Smooth muscle cell (in vitro differentiated cells): ENCODE measurements around the gene NEU1. TPM values are rescaled to one million over a fixed set of nuclear protein-coding genes. Genes with fewer than 3 reads are reported as not detected.
"Not testable (repeated sequence)": the region's sequence is repeated elsewhere in the genome, so short reads cannot be mapped to it uniquely, and the experiment has no call there.

Experiments
- DNase-seq: peaks from one replicate; lab custom pipeline; 2025; ENCODE audit not compliant: unreplicated experiment; lab: John Stamatoyannopoulos, UW
- H2AFZ ChIP-seq: fragments of 200-600 bp; sonication (generic); 2 replicates; pipeline ENCODE4 v1.6.0; 2016; ENCODE audit warnings: antibody characterized with exemption, low read depth, mild to moderate bottlenecking
- H3F3A ChIP-seq: fragments of 200-600 bp; sonication (generic); 2 replicates; pipeline ENCODE4 v1.6.0; 2017; ENCODE audit warnings: antibody characterized with exemption, low read depth
- H3K27ac ChIP-seq: fragments of 200-600 bp; sonication (generic); 2 replicates; pipeline ENCODE4 v1.5.1; 2016; ENCODE audit warnings: low read depth, mild to moderate bottlenecking
- H3K27me3 ChIP-seq: fragments of 200-600 bp; sonication (generic); 2 replicates; pipeline ENCODE4 v1.6.1; 2016; ENCODE audit warnings: low read depth, mild to moderate bottlenecking
- H3K36me3 ChIP-seq: fragments of 200-600 bp; sonication (generic); 2 replicates; pipeline ENCODE4 v1.5.1; 2016; ENCODE audit warnings: low read depth
- H3K4me1 ChIP-seq: fragments of 200-600 bp; sonication (generic); 2 replicates; pipeline ENCODE4 v1.5.1; 2016; ENCODE audit warnings: low read depth
- H3K4me2 ChIP-seq: fragments of 200-600 bp; sonication (generic); 2 replicates; pipeline ENCODE4 v1.6.0; 2016; ENCODE audit warnings: mild to moderate bottlenecking
- H3K4me3 ChIP-seq: fragments of 200-600 bp; sonication (generic); 2 replicates; pipeline ENCODE4 v1.5.1; 2016; ENCODE audit warnings: mild to moderate bottlenecking
- H3K79me2 ChIP-seq: fragments of 200-600 bp; sonication (generic); 2 replicates; pipeline ENCODE4 v1.6.0; 2016; ENCODE audit warnings: low read depth, mild to moderate bottlenecking
- H3K9ac ChIP-seq: fragments of 200-600 bp; sonication (generic); 2 replicates; pipeline ENCODE4 v1.6.0; 2016; ENCODE audit warnings: low read depth
- H3K9me3 ChIP-seq: fragments of 200-600 bp; sonication (generic); replicated peaks from 2 replicates; pipeline ENCODE4 v1.5.1; 2016; ENCODE audit warnings: low read depth
- H4K20me1 ChIP-seq: fragments of 200-600 bp; sonication (generic); 2 replicates; pipeline ENCODE4 v1.6.0; 2016; ENCODE audit warnings: low read depth
- CTCF ChIP-seq: fragments of 200-600 bp; sonication (generic); IDR thresholded peaks from 2 replicates; pipeline ENCODE4 v1.5.1; 2017; ENCODE audit warnings: borderline replicate concordance, mild to moderate bottlenecking, antibody characterized with exemption; ENCODE audit not compliant: insufficient read depth, poor library complexity, severe bottlenecking
- WGBS: methylation state at CpG from one replicate; pipeline ENCODE4 v1.1.7; 2016; ENCODE audit warnings: low lambda C conversion rate; 5-methylcytosine and 5-hydroxymethylcytosine counted together
- polyA plus RNA-seq: library from polyadenylated mRNA; unstranded; fragments of >200 nt; fragmentation: Nextera tagmentation; extraction: Ambion mirVana; gene quantifications from 2 replicates; pipeline ENCODE4 v1.2.1, GENCODE V29; 2016
- small RNA-seq: library from RNA; depleted of rRNA; stranded (forward); fragments of <200 nt; gene quantifications from one replicate; pipeline ENCODE3, GENCODE V24; 2014
- total RNA-seq: library from RNA; depleted of rRNA; stranded (reverse); fragments of >200 nt; gene quantifications from 2 replicates; pipeline ENCODE4 v1.2.3, GENCODE V29; 2014

The NEU1 gene
- total and polyA plus RNA-seq, 2 experiments from 2014 or later: 47.5 to 52.7 TPM

- 3% methylated on average over 12 of the region's 13 CpGs for WGBS
- DNase-seq: peak; percentile 88
Observed at GRCh38 chr6:31814677-31815024, 48.0 kb downstream of the NEU1 start.

GRCh38 chr6:31813465-31813849 is 49.2 kb downstream of the NEU1 start:
- H3K27me3 ChIP-seq: no peaks in the 10 kb centered on the region
- peak overlapping the region; percentile 95 for H3K27ac ChIP-seq
- no peak for DNase-seq
- peaks cover 20% of the 10 kb centered on the region for H3K4me1 ChIP-seq
- peak overlapping the region; percentile 69 for H3K4me3 ChIP-seq
- H3K79me2 ChIP-seq: peaks cover 10% of the 10 kb centered on the region
- no peaks in the 10 kb centered on the region for H3K9me3 ChIP-seq
- peak overlapping the region; percentile 69 for H2AFZ ChIP-seq
- TF ChIP-seq CTCF: no peak
- peaks cover 4% of the 10 kb centered on the region for H4K20me1 ChIP-seq
- no peaks in the 10 kb centered on the region for H3K36me3 ChIP-seq
- WGBS: 94% methylated on average over 7 of the region's 7 CpGs
- H3K4me2 ChIP-seq: peak overlapping the region; percentile 92
- peak overlapping the region; percentile 7 for H3K9ac ChIP-seq
- peaks cover 16% of the 10 kb centered on the region for H3F3A ChIP-seq

More at GRCh38 chr6:31814677-31815024, 48.0 kb downstream of the NEU1 start:
- Histone ChIP-seq H3K4me3 (peak overlapping the region; percentile 69), H2AFZ (peak overlapping the region; percentile 44), H3K9ac (peak overlapping the region; percentile 88), H3K4me2 (peak overlapping the region; percentile 92), H3K27me3 (no peaks in the 10 kb centered on the region), H3K4me1 (peaks cover 20% of the 10 kb centered on the region), H3K79me2 (peaks cover 14% of the 10 kb centered on the region), H3F3A (peaks cover 16% of the 10 kb centered on the region), H4K20me1 (peaks cover 4% of the 10 kb centered on the region), H3K27ac (peak overlapping the region; percentile 95), H3K36me3 (no peaks in the 10 kb centered on the region), H3K9me3 (no peaks in the 10 kb centered on the region)
- no peak for TF ChIP-seq CTCF

- Histone ChIP-seq H3K9ac (no peak overlapping the region), H2AFZ (no peak overlapping the region), H3F3A (peaks cover 24% of the 10 kb centered on the region), H3K4me3 (no peak overlapping the region), H3K9me3 (no peaks in the 10 kb centered on the region), H3K27me3 (no peaks in the 10 kb centered on the region), H3K27ac (no peak overlapping the region), H3K4me1 (peaks cover 15% of the 10 kb centered on the region), H3K79me2 (no peaks in the 10 kb centered on the region), H4K20me1 (no peaks in the 10 kb centered on the region), H3K36me3 (no peaks in the 10 kb centered on the region), H3K4me2 (no peak overlapping the region)
- no peak for TF ChIP-seq CTCF
- no peak for DNase-seq
- 97% methylated on average over 12 of the region's 12 CpGs for WGBS
Observed at GRCh38 chr6:31811645-31812044, 51.0 kb downstream of the NEU1 start.

GRCh38 chr6:31808599-31808998 is 54.0 kb downstream of the NEU1 start:
- H3K9ac ChIP-seq, H3K4me2 ChIP-seq, H3K36me3 ChIP-seq, H3K27ac ChIP-seq, H2AFZ ChIP-seq, DNase-seq, H4K20me1 ChIP-seq, H3K9me3 ChIP-seq, H3K27me3 ChIP-seq, H3K4me3 ChIP-seq, H3K4me1 ChIP-seq: not testable (repeated sequence)
- H3F3A ChIP-seq: peaks cover 18% of the 10 kb centered on the region
- WGBS: 98% methylated on average over 10 of the region's 10 CpGs
- H3K79me2 ChIP-seq: peaks cover 23% of the 10 kb centered on the region

Small RNAs within 50 kb of the gene (small RNA-seq; reads per million reads assigned to genes)
- 600 reads per million, percentile 99 among the genes with 10 or more reads in this experiment for gene SNORD48
- gene SNORD52: not detected

Other genes starting within 250 kb of the NEU1 start
Only the 30 nearest of the 36 such genes appear.
- 12.5 and 17.2 TPM in 2 replicates for gene GPANK1, start 197.8 kb downstream of the NEU1 start, total RNA-seq
- 19.6 and 20.1 TPM in 2 replicates for gene GPANK1, start 197.8 kb downstream of the NEU1 start, polyA plus RNA-seq
- 228 and 313 TPM in 2 replicates for gene CSNK2B, start 196.7 kb downstream of the NEU1 start, total RNA-seq
- gene CSNK2B, start 196.7 kb downstream of the NEU1 start, polyA plus RNA-seq: 195 and 226 TPM in 2 replicates
- gene LY6G5B, start 192.8 kb downstream of the NEU1 start, total RNA-seq: 1.5 and 7.5 TPM in 2 replicates
- gene LY6G5B, start 192.8 kb downstream of the NEU1 start, polyA plus RNA-seq: 5.6 and 16.2 TPM in 2 replicates
- 0.18 and 0.67 TPM in 2 replicates for gene LY6G5C, start 181.8 kb downstream of the NEU1 start, total RNA-seq
- gene LY6G5C, start 181.8 kb downstream of the NEU1 start, polyA plus RNA-seq: 3.8 and 5.2 TPM in 2 replicates
- gene ABHD16A, start 159.5 kb downstream of the NEU1 start, total RNA-seq: 24.9 and 32.8 TPM in 2 replicates
- 39.9 and 40.5 TPM in 2 replicates for gene ABHD16A, start 159.5 kb downstream of the NEU1 start, polyA plus RNA-seq
- gene LY6G6F, start 156.0 kb downstream of the NEU1 start, total RNA-seq: not detected in 2 replicates
- gene LY6G6F, start 156.0 kb downstream of the NEU1 start, polyA plus RNA-seq: not detected in 2 replicates
- not detected in 2 replicates for gene LY6G6D, start 147.5 kb downstream of the NEU1 start, total RNA-seq
- gene LY6G6D, start 147.5 kb downstream of the NEU1 start, polyA plus RNA-seq: not detected in 2 replicates
- 3.8 and 5.2 TPM in 2 replicates for gene LY6G6C, start 141.1 kb downstream of the NEU1 start, total RNA-seq
- gene LY6G6C, start 141.1 kb downstream of the NEU1 start, polyA plus RNA-seq: 3.9 and 7.2 TPM in 2 replicates
- gene MPIG6B, start 139.4 kb downstream of the NEU1 start, total RNA-seq: 0.09 TPM in 1 of 2 replicates, not detected in the other
- 1.1 TPM in 1 of 2 replicates, not detected in the other for gene MPIG6B, start 139.4 kb downstream of the NEU1 start, polyA plus RNA-seq
- 62.9 and 104 TPM in 2 replicates for gene DDAH2, start 133.5 kb downstream of the NEU1 start, total RNA-seq
- gene DDAH2, start 133.5 kb downstream of the NEU1 start, polyA plus RNA-seq: 122 and 134 TPM in 2 replicates
- 373 and 417 TPM in 2 replicates for gene CLIC1, start 126.3 kb downstream of the NEU1 start, total RNA-seq
- gene CLIC1, start 126.3 kb downstream of the NEU1 start, polyA plus RNA-seq: 610 and 628 TPM in 2 replicates
- gene MSH5, start 122.8 kb downstream of the NEU1 start, total RNA-seq: 10.6 and 15.4 TPM in 2 replicates
- 4.7 and 10.5 TPM in 2 replicates for gene MSH5, start 122.8 kb downstream of the NEU1 start, polyA plus RNA-seq
- not detected in 2 replicates for gene SAPCD1, start 100.2 kb downstream of the NEU1 start, total RNA-seq
- gene SAPCD1, start 100.2 kb downstream of the NEU1 start, polyA plus RNA-seq: 1.4 and 1.8 TPM in 2 replicates
- gene VWA7, start 85.5 kb downstream of the NEU1 start, total RNA-seq: 0.22 and 0.58 TPM in 2 replicates
- gene VWA7, start 85.5 kb downstream of the NEU1 start, polyA plus RNA-seq: 0.08 and 0.28 TPM in 2 replicates
- gene VARS1, start 67.1 kb downstream of the NEU1 start, total RNA-seq: 31.9 and 60.8 TPM in 2 replicates
- 76.9 and 80.8 TPM in 2 replicates for gene VARS1, start 67.1 kb downstream of the NEU1 start, polyA plus RNA-seq
- gene LSM2, start 55.9 kb downstream of the NEU1 start, total RNA-seq: 62.0 and 91.2 TPM in 2 replicates
- gene LSM2, start 55.9 kb downstream of the NEU1 start, polyA plus RNA-seq: 73.6 and 81.6 TPM in 2 replicates
- 0.63 and 0.94 TPM in 2 replicates for gene HSPA1L, start 47.5 kb downstream of the NEU1 start, total RNA-seq
- gene HSPA1L, start 47.5 kb downstream of the NEU1 start, polyA plus RNA-seq: 0.19 and 1.0 TPM in 2 replicates
- 52.6 and 59.5 TPM in 2 replicates for gene HSPA1A, start 47.3 kb downstream of the NEU1 start, total RNA-seq
- gene HSPA1A, start 47.3 kb downstream of the NEU1 start, polyA plus RNA-seq: 61.2 and 71.6 TPM in 2 replicates
- gene HSPA1B, start 35.1 kb downstream of the NEU1 start, total RNA-seq: 33.6 and 43.1 TPM in 2 replicates
- 30.7 and 36.7 TPM in 2 replicates for gene HSPA1B, start 35.1 kb downstream of the NEU1 start, polyA plus RNA-seq
- gene SLC44A4, start 16.2 kb upstream of the NEU1 start, total RNA-seq: 0.72 and 0.85 TPM in 2 replicates
- gene SLC44A4, start 16.2 kb upstream of the NEU1 start, polyA plus RNA-seq: 0.30 and 0.52 TPM in 2 replicates
- 17.4 and 17.6 TPM in 2 replicates for gene EHMT2, start 34.9 kb upstream of the NEU1 start, total RNA-seq
- gene EHMT2, start 34.9 kb upstream of the NEU1 start, polyA plus RNA-seq: 33.9 and 38.9 TPM in 2 replicates
- 0.04 and 0.54 TPM in 2 replicates for gene ZBTB12, start 39.3 kb upstream of the NEU1 start, total RNA-seq
- gene ZBTB12, start 39.3 kb upstream of the NEU1 start, polyA plus RNA-seq: 0.39 TPM in 1 of 2 replicates, not detected in the other
- 0.27 TPM in 1 of 2 replicates, not detected in the other for gene C2, start 64.9 kb upstream of the NEU1 start, total RNA-seq
- 0.37 TPM in 2 replicates for gene C2, start 64.9 kb upstream of the NEU1 start, polyA plus RNA-seq
- gene CFB, start 83.3 kb upstream of the NEU1 start, total RNA-seq: not detected in 2 replicates
- 2.3 and 4.1 TPM in 2 replicates for gene CFB, start 83.3 kb upstream of the NEU1 start, polyA plus RNA-seq
- gene NELFE, start 96.2 kb upstream of the NEU1 start, total RNA-seq: 78.6 and 91.5 TPM in 2 replicates
- gene NELFE, start 96.2 kb upstream of the NEU1 start, polyA plus RNA-seq: 125 and 134 TPM in 2 replicates
- 24.6 and 27.6 TPM in 2 replicates for gene SKIC2, start 96.4 kb upstream of the NEU1 start, total RNA-seq
- 55.0 and 56.0 TPM in 2 replicates for gene SKIC2, start 96.4 kb upstream of the NEU1 start, polyA plus RNA-seq
- 7.8 and 11.0 TPM in 2 replicates for gene DXO, start 109.3 kb upstream of the NEU1 start, total RNA-seq
- 21.9 and 23.5 TPM in 2 replicates for gene DXO, start 109.3 kb upstream of the NEU1 start, polyA plus RNA-seq
- gene C4A, start 119.2 kb upstream of the NEU1 start, total RNA-seq: 2.8 and 4.6 TPM in 2 replicates
- gene C4A, start 119.2 kb upstream of the NEU1 start, polyA plus RNA-seq: 1.7 and 4.4 TPM in 2 replicates
- 1.7 and 3.8 TPM in 2 replicates for gene C4B, start 152.0 kb upstream of the NEU1 start, total RNA-seq
- 1.3 and 2.9 TPM in 2 replicates for gene C4B, start 152.0 kb upstream of the NEU1 start, polyA plus RNA-seq
- gene CYP21A2, start 175.6 kb upstream of the NEU1 start, total RNA-seq: 0.58 TPM in 1 of 2 replicates, not detected in the other
- gene CYP21A2, start 175.6 kb upstream of the NEU1 start, polyA plus RNA-seq: 0.38 TPM in 1 of 2 replicates, not detected in the other